Posterior vena cava (tissue), 2 donors: ENCODE results near the gene DBNL. TPM values are rescaled to one million over a fixed set of nuclear protein-coding genes. Genes with fewer than 3 reads are reported as not detected.
A peak's percentile ranks its signal among the peaks of the same experiment; 100 is the strongest.

Experiments
- DNase-seq: peaks from one replicate; pipeline ENCODE4 v3.0.0-alpha.2; 2020; ENCODE audit warnings: low spot score
- intact Hi-C, 2 donors: fragments of 100-400 bp; cut with DNase I; formaldehyde crosslinking; loops; one replicate each; pipeline versions ENCODE4 v1.14.1 to v1.14.2; 2022 to 2023
- total RNA-seq, 2 donors: library from RNA; stranded (reverse); fragmentation: NEBNext Ultra II Directional; extraction: Animal tissue kit (Norgen Biotek cat#: 25700); gene quantifications; one replicate each; pipeline ENCODE4 v1.2.1, GENCODE V29; 2021
- donor health status: DM: yes; HTN: yes; CAD: no.
- donor health status: DM: yes; HTN: yes; CAD: no.

DBNL gene
- total RNA-seq, 2 donors from 2014 or later: 82.8 to 91.0 TPM

DNA sequence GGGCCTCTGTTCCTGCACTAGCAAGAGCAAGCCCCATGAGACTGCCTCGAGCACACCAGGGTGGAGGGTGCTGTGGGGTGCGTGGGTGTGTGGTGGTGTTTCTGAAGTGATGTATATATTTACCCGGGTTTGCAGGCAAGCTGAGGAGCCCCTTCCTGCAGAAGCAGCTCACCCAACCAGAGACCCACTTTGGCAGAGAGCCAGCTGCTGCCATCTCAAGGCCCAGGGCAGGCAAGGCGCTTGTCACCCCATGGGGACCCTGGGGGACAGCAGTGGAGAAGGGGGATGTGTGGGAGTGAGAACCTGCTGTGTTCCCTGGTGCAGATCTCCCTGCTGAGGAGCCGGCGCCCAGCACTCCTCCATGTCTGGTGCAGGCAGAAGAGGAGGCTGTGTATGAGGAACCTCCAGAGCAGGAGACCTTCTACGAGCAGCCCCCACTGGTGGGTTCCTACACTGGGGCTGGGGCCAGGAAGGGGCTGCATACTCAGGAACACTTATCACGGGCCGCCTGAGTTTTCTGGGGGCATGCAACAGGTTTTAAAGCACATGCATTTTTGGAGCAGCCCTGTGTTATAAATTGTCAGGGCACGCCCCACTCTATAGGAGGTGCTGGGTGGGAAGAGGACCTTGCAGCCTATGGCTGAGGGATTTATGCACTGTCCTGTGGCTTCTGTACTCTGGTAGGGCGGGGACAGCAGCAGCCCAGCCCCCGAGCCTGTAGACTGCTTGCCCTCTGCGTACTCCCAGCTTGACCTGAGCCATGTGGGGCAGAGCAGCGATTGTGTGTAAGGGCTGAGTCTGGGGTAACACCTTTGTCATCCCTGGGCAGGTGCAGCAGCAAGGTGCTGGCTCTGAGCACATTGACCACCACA is 15.0 kb downstream of the DBNL start:
- intact Hi-C loops: no loop called here
- peak; percentile 60 for DNase-seq

DNA sequence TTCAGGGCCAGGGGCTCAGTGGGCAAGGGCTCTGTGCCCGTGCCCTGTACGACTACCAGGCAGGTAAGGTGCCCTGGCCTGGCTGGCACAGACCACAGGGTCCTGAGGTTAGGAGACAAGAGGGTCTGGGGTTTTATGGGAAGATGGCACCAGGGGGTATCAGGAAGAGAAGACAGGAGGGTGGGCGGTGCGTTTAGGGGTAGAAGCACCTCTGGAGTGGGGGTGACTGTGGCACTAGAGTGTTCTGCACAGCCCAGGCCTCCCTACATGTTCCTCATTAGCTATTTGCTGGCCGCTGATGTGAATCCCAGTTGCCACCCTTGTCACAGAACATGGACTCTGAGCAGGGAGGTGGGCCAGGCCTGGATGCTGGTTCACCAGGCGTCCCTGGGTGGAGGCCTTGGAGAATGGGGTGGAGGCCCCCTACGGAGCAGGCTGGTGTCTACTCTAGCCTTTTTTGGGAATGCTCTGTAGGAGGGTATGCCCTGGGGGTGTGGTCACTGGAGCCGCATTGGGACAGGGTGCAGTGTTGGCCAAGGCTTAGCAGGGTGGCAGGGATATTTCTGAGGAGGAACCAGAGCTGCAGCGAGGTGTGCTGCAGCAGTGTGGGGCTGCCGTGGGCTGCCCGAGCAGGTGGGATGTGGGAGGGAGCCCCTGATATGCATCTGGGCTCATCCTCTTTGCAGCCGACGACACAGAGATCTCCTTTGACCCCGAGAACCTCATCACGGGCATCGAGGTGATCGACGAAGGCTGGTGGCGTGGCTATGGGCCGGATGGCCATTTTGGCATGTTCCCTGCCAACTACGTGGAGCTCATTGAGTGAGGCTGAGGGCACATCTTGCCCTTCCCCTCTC is 15.8 kb downstream of the DBNL start:
- intact Hi-C loops: no loop called here

DNA sequence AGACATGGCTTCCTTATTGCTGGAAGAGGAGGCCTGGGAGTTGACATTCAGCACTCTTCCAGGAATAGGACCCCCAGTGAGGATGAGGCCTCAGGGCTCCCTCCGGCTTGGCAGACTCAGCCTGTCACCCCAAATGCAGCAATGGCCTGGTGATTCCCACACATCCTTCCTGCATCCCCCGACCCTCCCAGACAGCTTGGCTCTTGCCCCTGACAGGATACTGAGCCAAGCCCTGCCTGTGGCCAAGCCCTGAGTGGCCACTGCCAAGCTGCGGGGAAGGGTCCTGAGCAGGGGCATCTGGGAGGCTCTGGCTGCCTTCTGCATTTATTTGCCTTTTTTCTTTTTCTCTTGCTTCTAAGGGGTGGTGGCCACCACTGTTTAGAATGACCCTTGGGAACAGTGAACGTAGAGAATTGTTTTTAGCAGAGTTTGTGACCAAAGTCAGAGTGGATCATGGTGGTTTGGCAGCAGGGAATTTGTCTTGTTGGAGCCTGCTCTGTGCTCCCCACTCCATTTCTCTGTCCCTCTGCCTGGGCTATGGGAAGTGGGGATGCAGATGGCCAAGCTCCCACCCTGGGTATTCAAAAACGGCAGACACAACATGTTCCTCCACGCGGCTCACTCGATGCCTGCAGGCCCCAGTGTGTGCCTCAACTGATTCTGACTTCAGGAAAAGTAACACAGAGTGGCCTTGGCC is 16.6 kb downstream of the DBNL start:
- intact Hi-C loops: no loop called here

More for the DNA sequence above, 15.8 kb downstream of the DBNL start:
- peak; percentile 66 for DNase-seq

DNA sequence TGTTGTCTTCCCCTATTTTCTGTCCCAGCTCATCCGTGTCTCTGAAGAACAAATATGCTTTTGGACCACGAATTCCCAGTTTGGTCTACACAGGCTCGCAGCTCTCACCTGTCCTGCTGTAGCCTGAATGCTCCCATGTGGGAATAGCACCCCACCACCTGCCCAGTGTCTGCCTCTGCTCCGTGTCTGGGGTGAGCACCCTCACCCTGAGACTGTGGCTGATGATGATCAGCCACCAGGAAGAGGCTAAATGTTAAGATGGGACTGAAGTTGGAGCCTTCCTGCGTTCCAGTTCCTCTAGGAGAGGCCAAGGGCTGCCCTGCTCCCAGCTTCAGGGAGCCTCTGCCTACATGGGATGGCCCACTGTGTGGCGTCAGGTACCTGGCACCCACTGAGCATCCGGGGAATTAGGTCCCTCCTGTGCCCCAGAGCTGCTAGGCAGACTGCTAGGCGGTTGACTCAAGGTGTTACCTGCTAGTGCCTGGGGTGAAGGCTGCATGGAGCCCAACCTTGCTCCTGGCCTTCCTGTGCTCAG is 17.2 kb downstream of the DBNL start:
- intact Hi-C loops: no loop called here
- peak; percentile 66 for DNase-seq

More for the DNA sequence above, 16.6 kb downstream of the DBNL start:
- peak; percentile 67 for DNase-seq

DNA sequence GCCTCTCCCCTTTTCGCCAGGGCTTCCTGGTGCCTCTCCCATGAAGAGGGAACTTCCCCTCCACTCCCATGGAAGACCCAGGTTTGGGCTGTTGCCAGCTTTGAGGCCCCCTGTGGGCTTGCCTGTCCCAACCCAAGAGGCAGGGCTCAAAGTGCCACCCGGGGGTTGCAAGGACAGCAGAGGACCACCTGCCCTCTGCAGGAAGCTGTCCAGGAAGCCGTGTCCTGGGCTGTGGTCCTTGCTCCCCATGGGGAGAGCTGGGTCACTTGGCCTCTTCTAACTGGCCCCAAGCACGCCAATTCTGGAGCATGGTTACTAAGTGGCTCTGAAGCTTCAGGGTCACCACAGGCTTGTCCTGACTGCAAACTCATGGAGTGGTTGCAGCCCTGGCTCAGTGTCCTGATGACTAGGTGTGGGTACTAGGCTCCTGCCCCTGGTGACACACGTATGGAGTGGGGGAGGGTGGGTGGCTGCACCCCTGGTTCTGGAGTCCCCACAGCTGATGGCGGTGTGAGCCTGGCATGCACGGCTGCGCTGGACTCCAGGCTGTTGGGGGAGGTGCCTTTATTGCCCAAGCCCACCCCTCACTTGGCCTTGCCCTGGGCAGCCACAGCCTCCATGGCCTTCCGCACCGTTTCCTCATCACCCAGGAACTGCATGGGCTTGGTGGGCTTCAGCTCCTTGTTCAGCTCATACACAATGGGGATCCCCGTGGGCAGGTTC is 17.8 kb downstream of the DBNL start:
- DNase-seq: peak; percentile 74
- intact Hi-C loops: no loop called here

DNA sequence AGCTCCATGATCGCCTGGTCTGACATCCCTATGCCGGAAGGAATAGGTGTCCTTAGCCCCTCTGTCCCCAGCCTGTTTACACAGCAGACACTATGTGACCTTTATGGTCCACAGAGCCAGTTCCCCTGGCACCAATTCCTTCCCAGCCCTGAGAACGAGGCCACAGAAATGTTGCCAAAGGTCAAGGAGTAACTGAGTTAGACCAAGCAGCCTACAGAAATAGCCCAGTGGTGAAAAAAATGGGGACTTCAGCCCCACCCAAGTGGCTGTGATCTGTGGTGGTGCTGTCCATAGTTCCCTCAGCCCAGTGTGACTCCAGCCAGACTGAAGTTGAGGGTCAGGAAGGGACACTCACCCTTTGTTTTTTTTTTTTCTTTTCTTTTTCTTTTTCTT is 18.4 kb downstream of the DBNL start:
- peak; percentile 64 for DNase-seq
- intact Hi-C loops: no loop called here

DNA sequence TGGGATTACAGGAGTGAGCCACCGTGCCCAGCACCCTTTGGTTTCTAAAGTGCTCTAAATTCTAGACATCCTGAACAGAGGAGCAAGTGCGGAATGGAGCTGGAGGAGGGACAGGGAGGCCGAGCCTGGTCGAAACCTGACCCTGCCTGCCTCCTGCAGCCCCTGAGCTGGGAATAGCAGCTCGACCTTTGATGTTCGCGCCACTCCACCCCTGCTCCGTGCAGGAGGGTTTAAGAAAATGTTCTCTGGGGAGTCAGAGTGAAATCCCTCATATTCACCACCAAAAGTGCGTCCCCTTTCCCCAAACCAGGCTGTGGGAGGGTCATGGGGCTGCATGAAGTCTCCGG is 19.0 kb downstream of the DBNL start:
- intact Hi-C loops: no loop called here
- no peak for DNase-seq

DNA sequence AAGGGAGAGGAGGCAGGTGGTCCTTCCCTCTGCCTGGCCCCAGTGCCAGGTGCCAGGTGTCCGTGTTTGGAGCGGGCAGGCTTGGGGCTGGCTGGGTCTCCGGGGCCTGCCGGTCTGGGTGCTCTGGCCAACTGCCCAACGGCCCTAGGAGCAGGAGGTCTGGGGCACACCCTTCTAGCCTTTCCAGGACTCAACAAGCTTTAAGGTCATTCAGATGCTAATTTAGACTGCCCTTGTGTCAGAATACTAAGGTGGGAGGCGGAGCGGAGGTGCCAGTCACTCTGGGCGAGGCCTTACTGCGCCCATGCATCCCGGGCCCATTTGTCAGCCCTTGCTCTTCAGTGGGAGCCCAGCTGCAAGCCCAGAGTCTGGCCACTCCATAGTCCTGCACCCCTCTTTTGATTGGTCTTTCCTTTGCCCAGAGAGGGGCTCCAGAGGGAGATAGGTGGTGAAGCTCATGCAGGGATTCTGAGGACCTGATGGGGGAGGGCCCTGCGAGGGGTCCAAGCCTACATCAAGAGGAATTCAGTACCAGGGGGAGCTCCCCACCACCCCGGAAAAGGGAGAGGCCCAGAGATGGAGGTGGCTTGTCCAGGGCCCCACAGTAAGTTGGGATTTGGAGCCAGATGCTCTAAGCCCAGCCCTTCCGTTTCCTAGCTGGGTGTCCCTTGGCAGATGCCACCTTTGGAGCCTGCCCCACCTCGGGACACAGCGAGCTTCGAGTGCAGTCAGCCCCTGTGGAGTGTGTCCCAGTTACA is 19.6 kb downstream of the DBNL start:
- peak; percentile 77 for DNase-seq
- intact Hi-C loops: no loop called here

DNA sequence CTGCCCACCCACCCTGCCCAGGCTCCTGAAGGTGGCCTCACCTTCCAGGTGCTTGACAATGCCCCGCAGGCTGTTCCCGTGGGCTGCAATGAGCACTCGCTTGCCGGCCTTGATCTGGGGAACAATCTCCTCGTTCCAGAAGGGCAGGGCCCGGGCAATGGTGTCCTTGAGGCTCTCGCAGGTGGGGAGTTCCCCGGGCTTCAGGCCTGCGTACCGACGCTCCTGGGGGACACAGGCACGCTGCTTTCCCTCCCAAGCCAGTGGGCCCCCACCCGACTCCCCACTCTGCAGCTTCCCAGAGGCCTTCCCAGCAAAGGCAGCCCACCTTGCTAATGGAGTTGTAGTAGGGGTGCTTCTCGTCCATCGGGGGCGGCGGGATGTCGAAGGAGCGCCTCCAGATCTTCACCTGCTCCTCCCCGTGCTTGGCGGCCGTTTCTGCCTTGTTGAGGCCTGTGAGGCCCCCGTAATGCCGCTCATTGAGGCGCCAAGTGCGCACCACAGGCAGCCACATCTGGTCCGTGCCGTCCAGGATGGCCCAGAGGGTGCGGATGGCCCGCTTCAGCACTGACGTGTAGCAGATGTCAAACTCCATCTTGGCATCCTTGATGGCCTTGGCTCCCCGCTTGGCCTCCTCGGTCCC is 20.4 kb downstream of the DBNL start:
- DNase-seq: peak; percentile 86
- intact Hi-C loops: loop anchor here in 1 of 2 donors (5.0 kb wide), 1 partner anchor 62 kb away; no protein-coding TSS in a partner anchor

DNA sequence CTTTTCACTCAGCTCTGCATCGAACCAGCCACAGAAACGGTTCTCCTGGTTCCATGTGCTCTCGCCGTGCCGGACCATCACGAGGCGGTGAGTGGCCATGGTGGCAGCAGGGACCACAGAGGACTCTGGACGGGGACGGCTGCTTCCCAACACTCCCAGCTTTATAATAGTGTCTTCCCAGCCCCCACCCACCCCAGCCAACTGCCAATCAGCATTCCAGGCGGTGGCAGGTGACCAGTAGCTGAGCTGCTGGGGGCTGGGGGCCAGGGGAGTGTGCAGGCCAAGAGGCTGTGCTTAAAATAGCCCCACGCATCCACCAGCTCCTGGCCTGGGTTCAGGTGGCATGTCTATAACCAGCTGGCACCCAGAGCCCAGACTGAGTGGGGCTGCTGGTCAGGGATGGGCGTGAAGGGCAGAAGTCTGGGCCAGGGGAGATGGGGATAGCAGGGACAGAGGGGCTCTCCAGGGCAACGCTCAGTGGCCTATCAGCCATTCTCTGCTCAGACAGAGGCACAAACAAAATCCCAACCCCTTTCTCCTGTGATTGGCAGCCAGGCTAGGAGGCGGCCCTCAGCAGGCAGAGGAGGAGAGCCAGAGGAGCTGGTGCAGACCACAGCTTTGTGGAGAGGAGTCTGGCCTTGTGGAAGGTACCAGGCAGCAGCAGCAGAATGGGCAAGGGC is 21.1 kb downstream of the DBNL start, which contains the start of gene PGAM2:
PGAM2 (minus strand) TSS at position 137 of the 680 bp plus-strand sequence; CDS start at position 99, 38 bp downstream.
- intact Hi-C loops: loop anchor here in 1 of 2 donors (5.0 kb wide), 1 partner anchor 62 kb away; no protein-coding TSS in a partner anchor
- peak; percentile 81 for DNase-seq

DNA sequence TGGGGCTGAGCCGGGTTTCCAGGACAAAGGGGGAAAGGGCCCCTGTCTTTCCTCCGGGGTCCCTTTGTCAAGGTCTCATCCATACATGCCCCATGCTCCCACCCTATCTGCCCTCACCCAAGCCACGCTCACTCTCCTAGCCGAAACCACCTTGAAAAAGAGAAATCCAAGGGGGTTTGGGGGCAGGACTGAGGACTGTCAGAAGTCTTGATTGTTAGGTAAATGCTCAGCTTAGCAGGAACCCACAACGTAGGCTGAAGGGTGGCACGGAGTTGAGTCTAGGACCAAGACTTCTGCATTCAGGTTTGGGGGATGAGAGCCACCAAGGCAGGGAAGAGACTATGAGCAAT is 21.6 kb downstream of the DBNL start:
- DNase-seq: peak; percentile 74
- intact Hi-C loops: loop anchor here in 1 of 2 donors (5.0 kb wide), 1 partner anchor 61 kb away; no protein-coding TSS in a partner anchor

DNA sequence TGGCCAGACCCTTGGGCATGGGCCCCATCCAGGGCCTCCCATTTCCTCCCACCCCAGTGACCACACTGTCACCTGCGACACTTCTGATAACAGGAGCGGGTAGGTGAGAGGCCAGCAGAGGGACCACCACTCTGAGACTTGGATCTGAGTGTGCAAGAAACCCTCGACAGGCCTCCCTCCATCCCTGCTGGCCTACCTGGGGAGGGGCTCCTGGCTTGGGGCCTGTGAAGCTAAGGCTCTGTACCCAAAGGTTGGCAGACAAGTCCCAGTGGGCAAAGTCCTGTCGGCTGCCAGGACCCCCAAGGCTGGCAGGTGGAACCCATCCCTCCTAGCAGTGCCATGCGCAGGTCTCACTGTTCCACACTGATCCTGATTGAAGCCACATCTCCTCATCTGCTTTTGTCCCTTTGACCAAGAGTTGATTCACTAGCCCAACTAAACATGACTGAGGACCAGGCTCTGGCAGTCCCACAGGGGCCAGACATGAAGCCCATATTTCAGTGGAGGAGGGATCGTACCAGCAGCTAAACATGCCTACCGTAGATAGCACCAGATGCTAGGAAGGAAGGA is 22.1 kb downstream of the DBNL start:
- intact Hi-C loops: loop anchor here in 1 of 2 donors (5.0 kb wide), 1 partner anchor 61 kb away; no protein-coding TSS in a partner anchor
- DNase-seq: peak; percentile 82

DNA sequence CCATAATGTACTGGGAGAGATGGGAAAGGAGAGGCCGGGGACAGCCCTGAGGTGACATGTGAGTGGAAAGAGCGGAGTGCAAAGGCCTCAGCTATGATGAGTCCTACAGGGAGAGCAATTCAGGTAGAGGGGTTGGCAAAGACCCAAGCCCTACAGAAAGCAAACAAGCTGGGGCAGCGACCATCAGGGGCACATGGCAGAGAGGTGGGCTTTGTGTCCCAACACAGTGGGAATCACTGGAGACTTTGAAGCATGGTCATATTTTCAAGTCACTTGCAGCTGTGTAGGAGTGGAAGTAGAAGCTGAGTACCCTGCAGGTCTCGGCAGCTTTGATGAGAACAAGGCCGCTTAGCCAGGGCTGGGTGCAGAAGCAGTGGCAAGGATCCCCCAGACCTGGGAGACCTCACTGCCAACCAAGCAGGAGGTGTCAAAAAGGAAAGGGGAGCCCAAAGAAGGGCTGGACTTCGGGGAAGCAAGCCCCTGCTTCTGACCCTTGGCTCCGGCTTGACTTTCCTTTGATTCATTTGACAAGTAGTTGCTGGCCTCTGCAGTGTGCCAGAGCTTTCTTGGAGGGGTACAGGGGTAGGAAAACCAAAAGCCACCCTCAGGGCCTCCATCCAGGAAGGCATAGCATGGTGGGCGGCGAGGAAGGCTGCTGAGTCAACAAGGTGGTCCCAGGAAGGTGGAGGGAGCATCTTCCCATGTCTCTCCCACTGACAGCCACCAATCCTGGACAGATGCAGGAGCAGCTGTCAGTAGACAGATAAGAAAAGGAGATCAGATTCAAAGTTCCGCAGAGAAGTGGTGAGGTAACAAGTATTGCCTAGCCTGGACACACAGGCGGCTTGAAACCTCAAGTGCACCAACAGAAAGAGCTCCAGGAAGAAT is 22.8 kb downstream of the DBNL start:
- intact Hi-C loops: loop anchor here in 1 of 2 donors (5.0 kb wide), 1 partner anchor 60 kb away; no protein-coding TSS in a partner anchor
- peak; percentile 58 for DNase-seq

DNA sequence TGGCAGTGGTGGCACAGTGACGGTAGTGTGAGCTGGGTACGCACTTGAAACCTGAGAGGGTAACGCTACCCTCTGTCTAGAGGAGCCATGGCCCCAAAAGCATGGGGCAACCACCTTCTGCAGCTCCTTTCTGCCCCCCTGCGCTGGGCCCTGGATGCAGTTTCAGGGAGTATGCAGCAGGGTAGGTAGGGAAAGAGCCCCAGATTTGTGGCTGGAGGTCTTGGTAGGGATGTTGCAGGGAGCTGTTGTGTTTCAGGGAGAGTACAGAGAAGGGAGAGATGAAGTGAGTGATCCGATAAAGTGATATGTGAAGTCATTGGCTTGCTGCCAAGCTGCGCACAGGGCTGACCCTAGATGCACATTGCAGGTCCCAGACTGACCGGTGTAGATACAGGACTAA is 23.6 kb downstream of the DBNL start:
- intact Hi-C loops: loop anchor here in 1 of 2 donors (5.0 kb wide), 1 partner anchor 59 kb away; no protein-coding TSS in a partner anchor
- peak; percentile 58 for DNase-seq

DNA sequence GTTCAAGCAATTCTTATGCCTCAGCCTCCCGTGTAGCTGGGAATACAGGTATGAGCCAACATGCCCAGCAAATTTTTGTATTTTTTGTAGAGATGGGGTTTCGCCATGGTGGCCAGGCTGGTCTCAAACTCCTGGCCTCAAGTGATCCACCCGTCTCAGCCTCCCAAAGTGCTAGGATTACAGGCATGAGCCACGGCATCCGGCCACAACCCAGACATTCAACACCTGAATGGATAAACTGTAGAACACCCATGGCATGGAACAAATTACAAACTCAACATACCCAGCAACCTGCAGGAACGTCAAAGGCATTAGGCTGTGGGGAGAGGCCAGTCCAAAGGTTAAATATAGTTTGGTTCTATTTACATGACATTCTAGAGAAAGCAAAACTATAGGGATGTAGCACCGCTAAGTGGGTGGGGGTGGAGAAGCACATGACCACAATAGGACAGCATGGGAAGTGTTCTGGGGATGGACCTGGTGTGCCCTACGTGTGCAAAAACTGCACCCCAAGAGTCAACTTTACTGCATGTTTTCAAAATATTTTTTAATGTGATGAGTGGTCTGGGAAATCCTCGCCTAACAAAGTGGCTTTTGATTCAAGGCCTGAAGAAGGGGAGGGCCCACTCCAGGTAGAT is 27.3 kb downstream of the DBNL start:
- DNase-seq: no peak
- intact Hi-C loops: loop anchor here in 1 of 2 donors (5.0 kb wide), 1 partner anchor 130 kb away; the partner anchor contains the start of gene YKT6
